B cell (primary cell): ENCODE data around the gene ERC1.

Experiments
- EZH2 ChIP-seq: IDR thresholded peaks from 2 replicates; pipeline ENCODE4 v1.6.1; 2012; ENCODE audit warnings: borderline replicate concordance, low read depth, mild to moderate bottlenecking, moderate library complexity, low read length; ENCODE audit not compliant: insufficient read depth, poor library complexity, severe bottlenecking
- TF ChIP-seq, protein P1 (sequence below): fragments of 200-600 bp; IDR thresholded peaks from one replicate; pipeline ENCODE4 v1.8.0; 2022; ENCODE audit warnings: antibody characterized with exemption, mild to moderate bottlenecking

DNA sequence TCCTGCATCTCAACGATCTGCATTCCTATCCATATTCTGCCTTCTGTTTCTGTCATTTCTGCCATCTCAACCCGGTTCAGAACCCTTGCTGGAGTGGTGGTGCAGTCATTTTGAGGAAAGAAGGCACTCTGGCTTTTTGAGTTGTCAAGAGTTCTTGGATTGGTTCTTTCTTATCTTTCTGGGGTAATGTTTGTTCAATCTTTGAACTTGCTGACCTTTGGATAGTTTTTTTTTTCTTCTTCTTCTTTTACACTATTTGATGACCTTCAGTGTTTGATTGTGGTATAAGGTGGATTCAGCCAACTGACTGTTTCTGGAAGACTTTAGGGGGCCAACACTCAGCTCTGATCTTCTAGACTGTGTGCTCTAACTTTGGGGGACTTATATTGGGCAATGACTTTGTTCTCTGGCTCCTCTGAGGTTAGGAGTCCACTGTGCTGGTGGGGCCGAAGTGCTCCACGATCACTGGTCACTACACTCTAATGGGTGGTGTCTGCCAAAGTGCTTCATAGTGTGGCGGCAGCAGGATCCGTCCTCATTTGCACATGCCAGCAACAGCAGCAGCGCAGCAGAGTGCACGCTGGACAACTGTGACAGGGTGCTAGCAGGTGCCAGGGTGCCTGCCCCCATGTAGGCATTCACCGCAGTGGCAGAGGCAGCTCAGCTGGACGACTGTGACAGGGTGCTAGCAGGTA is 347.6 kb downstream of the ERC1 start:
- TF ChIP-seq, protein P1, sequence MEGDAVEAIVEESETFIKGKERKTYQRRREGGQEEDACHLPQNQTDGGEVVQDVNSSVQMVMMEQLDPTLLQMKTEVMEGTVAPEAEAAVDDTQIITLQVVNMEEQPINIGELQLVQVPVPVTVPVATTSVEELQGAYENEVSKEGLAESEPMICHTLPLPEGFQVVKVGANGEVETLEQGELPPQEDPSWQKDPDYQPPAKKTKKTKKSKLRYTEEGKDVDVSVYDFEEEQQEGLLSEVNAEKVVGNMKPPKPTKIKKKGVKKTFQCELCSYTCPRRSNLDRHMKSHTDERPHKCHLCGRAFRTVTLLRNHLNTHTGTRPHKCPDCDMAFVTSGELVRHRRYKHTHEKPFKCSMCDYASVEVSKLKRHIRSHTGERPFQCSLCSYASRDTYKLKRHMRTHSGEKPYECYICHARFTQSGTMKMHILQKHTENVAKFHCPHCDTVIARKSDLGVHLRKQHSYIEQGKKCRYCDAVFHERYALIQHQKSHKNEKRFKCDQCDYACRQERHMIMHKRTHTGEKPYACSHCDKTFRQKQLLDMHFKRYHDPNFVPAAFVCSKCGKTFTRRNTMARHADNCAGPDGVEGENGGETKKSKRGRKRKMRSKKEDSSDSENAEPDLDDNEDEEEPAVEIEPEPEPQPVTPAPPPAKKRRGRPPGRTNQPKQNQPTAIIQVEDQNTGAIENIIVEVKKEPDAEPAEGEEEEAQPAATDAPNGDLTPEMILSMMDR, result no peak
- TF ChIP-seq EZH2, result no peak
